Activated CD8-positive, alpha-beta memory T cell treated with anti-CD3 and anti-CD28 coated beads, Interleukin-2, amount 50 U/mL, for 24 hours (primary cell): Measurements from ENCODE around the gene FAAP100.
"Not testable (repeated sequence)": the region's sequence is repeated elsewhere in the genome, so short reads cannot be mapped to it uniquely, and the experiment has no call there.

Source experiments
- DNase-seq: peaks from one replicate; pipeline ENCODE4 v3.0.0-alpha.2; 2020; ENCODE audit errors: extremely low read depth

Gene FAAP100

DNA sequence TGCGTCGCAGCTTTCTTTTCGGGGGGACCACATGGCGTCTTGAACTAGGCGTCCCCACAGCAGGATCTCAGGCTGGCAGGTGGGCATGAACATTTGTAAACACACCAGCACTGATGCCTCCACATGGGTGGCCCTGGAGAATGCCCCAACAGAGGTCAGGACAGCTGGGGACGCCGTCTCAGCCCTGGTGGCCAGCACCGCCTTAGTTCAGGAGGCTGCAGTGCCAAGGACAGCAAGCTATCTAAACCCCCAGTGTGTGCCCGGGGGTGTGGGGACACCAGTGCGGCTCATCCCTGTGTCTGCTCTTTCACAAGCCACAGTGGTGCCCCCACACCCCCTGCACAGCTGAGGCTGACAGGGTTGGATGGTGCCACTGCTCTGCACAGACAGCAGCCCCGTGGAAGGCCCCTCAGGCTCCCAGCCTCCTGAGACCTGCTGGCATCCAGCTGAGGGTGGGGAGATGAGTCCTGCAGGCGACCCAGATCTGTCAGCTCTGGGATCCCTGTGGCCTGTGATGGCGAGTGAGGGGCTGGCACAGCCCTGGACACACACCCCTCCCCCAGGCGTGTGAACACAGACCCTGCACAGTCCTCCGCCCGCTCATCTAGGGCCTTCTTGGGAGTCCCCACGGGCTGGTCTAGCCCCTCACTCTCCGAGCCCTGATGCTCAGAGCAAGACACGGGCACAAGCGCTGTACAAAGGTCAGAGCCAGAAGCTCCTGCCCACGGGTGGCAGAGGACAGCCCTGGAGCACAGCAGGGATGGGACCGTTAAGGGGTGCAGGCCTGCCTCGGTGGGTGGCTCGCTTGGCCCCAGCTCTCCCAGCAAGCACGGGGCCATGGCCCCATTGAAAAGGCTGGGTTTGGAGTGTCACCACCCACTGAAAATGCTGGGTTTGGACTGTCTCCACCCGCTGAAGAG, 13.2 kb downstream of the FAAP100 start:
- no peak for DNase-seq

DNA sequence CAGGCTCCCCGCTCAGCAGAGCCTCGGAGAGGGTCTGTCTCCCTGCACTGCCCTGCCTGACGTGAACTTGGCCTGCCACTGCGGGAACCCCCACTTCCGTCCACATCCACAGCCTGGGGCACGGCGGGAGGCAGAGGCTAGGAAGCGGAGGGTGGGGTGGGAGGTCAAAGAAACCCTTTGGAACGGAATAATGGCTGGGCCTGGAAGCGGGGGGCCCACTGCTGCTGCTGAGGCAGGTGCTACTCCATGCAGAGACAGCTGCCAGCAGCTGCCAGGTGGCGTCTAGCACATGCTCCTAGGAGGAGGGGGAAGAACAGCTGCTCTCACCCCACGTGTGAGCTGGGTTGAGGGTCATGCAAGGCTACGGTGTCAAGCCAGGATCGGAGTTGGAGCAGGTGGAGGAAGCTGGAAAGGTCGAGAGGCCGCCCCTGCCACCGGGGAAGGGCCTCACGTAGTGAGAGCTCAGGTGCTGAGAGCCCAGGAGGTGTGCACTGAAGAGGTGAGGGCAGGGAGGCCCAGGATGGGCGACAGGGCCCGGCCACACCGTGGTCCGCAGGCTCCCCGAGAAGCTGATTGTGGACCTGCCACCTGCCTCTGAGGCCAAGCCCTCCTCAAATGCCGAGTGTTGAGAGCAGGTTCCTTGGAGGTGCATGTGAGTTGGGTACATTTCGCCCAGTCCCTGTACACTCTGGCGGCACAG, 14.1 kb downstream of the FAAP100 start:
- DNase-seq: no peak

DNA sequence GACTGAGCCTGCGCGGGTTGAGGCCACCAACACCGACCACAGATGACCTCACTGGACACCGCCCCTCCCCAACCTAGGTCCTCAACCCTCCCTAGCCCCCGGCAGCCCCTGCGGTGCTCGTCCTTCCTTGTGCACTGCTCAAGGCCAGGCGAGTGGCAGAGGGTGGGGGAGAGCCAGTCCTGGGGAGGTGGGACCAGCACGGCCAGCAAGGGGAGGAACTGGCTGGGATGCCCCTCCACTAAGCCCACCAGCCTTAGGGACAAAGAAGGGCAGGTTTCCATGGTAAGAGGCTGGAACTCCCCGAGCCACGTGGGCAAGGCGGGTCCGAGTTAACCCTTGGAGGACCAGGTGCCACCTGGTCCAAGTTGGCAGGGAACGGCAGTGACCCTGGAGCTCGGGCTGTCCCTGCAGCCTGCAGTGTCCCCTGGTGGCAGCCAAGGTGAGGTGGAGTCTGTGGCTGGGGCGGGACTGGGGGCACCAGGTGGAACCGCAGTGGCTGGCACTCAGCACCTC, 14.8 kb downstream of the FAAP100 start:
- no peak for DNase-seq

DNA sequence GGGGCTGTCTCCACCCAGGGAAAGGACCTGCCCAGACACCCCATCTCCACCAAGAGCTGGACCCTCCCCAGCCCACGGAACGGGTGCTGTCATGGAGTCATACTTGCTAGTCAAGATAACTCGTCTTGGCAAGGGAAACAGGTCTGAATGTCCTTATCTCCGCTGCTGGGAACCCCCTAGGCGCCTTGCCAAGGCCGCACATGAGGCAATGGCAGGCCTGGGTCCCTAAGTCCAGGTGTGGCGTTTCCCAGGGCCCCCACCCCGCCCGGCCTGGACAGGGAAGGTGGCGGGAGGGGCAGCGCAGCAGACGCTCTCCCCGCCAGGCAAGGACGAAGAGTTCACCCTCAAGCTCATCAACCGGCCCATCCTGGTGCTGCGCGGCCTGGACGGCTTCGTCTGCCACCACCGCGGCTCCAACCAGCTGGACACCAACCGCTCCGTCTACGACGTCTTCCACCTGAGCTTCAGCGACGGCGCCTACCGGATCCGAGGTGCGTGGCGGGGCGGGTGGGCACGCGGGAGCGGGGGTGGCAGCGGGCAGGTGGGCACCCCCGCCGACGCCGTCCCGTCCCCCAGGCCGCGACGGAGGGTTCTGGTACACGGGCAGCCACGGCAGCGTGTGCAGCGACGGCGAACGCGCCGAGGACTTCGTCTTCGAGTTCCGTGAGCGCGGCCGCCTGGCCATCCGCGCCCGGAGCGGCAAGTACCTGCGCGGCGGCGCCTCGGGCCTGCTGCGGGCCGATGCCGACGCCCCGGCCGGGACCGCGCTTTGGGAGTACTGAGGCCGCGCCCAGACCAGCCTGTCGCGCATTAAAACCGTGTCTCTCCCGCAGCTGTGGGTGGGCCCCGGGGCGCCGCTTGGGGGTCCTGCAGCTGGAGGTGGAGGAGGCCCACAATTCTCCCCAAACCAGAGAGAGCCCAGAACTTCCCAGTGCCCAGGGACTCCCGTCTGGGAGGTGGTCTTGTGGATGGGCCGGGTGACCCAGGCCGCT, 15.6 kb downstream of the FAAP100 start:
- no peak for DNase-seq

DNA sequence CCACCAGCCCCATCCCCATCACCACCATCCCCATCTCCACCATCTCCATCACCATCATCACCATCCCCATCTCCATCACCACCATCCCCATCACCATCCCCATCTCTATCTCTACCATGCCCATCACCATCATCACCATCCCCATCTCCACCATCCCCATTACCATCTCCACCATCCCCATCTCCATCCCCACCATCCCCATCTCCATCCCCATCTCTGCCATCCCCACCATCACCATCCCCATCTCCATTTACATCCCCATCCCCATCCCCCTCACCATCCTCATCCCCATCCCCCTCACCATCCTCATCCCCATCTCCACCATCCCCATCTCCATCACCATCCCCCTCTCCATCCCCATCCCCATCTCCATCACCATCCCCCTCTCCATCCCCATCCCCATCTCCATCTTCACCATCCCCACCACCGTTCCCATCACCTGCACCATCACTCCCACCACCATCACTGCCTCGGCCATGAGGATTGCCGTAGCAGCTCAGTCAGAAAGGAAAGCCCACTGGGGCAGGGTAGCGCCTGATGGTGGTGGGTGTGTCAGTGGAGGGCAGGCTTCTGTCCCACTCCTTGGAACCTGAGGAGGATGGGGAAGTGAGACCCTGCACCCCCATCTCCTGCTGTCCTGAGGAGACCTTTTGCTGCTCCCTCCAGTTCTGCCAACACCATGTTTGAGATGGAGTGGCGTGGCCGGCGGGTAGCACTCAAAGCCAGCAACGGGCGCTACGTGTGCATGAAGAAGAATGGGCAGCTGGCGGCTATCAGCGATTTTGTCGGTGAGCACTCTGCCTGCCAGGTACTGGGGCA, 16.5 kb downstream of the FAAP100 start:
- no peak for DNase-seq

DNA sequence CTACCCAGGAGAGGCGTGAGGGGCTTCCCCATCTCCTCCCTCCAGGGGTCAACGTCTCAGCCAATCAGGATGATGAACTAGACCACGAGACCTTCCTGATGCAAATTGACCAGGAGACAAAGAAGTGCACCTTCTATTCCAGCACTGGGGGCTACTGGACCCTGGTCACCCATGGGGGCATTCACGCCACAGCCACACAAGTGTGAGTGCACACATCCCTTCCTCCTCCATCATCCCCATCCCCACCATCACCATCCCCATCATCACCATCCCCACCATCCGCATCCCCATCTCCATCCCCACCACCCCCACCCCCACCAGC, 17.2 kb downstream of the FAAP100 start:
- DNase-seq: no peak

DNA sequence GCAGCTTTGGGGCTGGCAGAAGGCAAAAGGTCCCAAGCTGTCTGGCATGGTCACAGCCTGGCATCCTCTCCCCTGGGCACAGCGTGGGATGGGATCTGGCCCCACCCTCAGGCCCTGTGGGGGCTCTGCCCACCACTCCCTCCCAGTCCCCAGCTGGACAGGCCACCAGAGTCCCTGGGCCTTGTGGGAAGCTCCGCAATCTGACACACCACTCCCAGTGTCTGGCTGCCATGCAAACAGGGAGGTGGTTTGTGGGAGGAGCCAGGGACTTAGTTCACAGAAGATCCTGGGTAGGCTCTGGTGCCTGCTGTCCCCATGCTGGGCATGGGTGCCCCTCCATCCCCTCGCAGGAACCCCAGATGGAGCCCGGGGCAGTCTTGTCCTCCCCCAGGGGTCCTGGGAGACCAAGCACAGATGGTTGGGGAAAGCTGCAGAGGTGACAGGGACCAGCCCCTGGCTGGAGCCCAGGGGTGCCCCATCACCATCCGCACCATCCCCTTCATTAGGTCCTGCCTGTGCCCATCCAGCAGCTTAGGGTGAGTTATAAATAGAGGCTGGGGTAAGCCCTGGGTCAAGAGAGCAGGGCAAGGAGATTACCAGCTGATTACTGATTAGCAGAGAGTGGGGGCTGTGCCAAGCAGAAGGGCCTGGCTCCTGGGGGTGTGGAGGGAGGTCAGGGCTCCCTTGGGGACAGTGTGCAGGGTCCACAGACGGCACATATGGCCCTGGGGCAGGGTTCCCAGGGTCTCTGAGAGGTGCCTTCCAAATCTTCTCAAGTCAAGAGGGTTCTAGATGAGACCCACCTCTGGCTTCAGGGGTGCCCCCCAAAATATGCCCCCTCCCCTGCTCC, 17.8 kb downstream of the FAAP100 start:
- DNase-seq: no peak

DNA sequence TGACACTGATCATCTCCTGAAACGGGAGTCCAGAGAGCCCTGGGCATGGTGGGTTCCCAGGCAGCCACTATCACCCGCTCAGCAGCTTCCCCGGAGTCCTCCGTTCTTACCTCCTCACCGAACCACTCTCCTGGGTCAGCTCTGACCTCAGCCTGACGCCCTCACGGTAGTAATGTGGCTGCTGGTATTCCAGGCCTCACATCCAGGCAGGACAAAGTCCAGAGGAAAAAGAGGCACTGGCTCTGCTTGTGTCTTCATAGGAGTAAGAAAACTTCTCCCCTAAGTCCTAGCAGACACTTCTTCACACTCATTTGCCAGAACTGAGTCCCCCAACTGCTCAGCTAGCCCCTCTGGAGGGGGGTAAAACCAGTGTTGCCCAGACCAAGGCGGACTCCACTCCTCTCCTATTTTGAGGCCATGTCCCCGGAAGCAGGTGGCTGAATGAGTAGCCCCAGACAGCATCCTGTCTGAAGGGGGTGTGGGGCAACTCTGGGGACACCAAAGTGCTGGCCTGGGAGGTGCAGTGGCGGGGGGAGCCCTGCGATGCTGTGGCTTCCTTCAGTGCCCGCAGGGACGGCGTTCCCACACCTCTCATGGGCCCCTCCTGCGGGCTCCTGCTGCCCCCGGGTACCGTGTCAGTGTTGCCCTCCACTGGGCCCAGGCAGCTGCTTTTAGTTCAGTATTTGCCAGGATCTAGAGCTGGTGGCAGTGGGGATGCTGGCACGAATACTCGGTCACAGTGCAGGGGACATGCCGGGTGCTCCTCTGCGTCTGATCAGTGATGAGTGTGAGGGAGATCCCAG, 18.6 kb downstream of the FAAP100 start:
- no peak for DNase-seq

DNA sequence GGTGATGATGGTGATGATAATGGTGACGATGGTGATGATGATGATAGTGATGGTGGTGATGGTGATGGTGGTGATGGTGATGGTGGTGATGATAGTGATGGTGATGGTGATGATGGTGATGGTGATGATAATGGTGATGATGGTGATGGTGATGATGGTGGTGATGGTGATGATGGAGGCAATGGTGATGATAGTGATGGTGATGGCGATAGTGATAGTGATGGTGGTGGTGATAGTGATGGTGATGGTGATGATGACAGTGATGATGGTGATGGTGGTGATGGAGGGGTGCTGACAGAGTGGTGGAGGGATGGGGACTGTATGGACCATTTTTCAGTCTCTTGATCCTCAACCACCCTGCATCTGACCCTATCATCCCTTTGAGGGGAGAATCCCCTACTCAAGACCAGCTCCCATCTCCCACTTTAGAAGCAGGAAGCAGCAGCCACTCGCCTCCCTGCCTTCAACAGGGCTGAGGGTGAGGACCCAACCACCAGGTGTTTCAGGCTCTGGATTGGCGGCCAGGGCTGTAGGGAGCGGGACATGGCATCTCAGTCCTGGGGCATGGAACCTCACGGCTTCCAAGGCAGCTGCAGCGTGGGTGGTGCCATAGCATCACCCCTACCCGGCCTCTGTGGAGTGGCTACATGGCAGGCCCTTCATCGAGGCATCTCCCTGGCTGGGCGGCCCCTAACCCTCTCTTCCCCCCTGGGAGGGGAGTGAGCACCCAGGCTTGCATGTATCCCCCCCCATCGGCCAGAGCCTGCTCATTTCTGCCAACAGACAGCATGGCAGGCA, 19.5 kb downstream of the FAAP100 start:
- DNase-seq: no peak

DNA sequence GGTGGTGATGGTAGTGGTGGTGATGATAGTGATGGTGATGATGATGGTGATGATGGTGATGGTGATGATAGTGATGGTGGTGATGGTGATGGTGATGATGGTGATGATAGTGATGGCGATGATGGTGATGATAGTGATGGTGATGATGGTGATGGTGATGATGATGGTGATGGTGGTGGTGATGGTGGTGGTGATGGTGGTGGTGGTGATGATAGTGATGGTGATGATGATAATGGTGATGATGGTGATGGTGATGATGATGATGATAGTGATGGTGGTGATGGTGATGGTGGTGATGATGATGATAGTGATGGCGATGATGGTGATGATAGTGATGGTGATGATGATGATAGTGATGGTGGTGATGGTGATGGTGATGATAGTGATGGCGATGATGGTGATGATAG, 20.2 kb downstream of the FAAP100 start:
- DNase-seq: not testable (repeated sequence)

DNA sequence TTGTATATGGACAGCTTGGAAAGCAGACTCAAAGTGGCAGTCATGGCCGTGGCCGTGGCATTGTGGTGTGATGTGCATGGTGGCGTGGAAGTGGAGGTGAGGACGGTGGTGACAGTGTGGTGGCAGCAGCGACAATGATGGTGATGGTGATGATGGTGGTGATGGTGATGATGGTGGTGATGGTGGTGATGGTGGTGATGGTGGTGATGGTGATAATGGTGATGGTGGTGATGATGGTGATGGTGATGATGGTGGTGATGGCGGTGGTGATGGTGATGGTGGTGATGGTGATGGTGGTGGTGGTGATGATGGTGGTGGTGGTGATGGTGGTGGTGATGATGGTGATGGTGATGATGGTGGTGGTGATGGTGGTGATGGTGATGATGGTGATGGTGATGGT, 21.1 kb downstream of the FAAP100 start:
- DNase-seq: not testable (repeated sequence)

DNA sequence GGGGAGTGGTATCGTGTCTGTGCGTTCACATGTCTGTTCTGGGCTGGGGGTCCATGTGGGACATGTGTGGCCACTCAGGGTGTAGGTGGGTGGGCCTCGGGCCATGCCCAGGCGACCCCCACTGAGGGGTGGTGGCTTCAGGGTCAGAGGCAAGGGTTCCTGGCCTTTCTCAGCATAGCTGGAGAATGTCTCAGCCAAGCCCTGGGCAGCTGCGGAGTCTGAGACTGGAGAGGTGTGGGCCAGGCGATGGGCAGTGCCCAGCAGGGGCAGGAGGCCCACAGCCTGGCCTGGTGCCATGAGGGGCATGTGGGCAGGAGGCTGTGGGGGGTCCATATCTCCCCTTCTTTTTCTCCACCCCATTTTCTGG, 22.7 kb downstream of the FAAP100 start:
- no peak for DNase-seq

DNA sequence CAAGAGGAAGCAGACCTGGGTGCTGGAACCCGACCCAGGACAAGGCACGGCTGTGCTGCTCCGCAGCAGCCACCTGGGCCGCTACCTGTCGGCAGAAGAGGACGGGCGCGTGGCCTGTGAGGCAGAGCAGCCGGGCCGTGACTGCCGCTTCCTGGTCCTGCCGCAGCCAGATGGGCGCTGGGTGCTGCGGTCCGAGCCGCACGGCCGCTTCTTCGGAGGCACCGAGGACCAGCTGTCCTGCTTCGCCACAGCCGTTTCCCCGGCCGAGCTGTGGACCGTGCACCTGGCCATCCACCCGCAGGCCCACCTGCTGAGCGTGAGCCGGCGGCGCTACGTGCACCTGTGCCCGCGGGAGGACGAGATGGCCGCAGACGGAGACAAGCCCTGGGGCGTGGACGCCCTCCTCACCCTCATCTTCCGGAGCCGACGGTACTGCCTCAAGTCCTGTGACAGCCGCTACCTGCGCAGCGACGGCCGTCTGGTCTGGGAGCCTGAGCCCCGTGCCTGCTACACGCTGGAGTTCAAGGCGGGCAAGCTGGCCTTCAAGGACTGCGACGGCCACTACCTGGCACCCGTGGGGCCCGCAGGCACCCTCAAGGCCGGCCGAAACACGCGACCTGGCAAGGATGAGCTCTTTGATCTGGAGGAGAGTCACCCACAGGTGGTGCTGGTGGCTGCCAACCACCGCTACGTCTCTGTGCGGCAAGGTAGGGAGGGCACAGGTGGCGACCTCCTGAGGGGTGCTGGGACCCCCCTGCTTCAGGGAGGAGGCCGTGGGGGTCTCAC, 23.3 kb downstream of the FAAP100 start:
- DNase-seq: no peak

DNA sequence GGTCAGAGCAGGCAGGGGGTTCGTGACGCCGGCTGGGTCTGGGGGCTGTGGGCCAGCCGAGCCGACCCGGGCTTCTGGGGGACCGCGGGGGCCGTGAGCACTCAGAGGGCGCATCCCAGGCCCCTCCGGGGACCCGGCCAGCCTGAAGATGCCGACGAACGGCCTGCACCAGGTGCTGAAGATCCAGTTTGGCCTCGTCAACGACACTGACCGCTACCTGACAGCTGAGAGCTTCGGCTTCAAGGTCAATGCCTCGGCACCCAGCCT, 23.8 kb downstream of the FAAP100 start:
- no peak for DNase-seq

DNA sequence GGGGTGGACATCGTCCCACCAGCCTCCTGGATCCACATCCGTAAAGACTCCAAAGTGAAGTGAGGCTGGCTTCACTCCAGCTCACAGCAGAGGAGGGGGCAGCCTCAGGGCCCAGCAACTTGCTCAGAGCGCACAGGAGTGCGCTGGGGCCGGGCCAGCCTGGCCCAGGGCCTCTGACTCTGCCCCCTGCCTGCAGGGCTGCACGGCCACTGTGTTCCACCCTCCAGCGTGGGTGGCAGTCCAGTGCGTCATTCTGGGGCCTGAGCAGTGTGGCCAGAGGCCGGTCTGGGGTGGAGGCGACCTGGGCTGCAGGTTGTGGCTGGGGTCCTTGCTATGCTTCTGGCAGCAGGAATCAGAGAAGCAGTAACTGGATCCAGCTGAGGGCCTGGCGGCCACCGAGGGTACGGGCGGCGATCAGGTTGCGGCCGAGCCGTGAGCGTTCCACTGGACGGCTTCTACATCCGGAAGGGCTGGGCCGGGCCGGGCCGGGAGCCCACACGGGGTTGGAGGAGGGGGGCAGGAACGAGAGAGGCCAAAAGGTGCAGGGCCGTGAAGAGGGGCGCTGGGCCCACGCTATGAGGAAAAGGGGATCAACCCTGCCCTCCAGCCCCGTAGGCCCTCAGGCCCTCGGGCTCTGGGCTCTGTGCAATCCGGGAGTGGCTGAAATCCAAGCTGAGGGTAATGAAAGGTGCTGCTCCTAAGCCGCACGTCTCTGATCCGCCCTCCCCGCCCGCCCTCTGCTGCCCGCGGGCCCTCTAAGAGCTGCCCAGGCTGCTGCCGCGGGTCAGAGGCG, 24.4 kb downstream of the FAAP100 start, which contains the start of gene FSCN2:
Gene FSCN2, plus strand, starts transcription at position 787 of the 793 bp plus-strand sequence. CDS start 155 bp downstream, outside the sequence.
- DNase-seq: no peak

DNA sequence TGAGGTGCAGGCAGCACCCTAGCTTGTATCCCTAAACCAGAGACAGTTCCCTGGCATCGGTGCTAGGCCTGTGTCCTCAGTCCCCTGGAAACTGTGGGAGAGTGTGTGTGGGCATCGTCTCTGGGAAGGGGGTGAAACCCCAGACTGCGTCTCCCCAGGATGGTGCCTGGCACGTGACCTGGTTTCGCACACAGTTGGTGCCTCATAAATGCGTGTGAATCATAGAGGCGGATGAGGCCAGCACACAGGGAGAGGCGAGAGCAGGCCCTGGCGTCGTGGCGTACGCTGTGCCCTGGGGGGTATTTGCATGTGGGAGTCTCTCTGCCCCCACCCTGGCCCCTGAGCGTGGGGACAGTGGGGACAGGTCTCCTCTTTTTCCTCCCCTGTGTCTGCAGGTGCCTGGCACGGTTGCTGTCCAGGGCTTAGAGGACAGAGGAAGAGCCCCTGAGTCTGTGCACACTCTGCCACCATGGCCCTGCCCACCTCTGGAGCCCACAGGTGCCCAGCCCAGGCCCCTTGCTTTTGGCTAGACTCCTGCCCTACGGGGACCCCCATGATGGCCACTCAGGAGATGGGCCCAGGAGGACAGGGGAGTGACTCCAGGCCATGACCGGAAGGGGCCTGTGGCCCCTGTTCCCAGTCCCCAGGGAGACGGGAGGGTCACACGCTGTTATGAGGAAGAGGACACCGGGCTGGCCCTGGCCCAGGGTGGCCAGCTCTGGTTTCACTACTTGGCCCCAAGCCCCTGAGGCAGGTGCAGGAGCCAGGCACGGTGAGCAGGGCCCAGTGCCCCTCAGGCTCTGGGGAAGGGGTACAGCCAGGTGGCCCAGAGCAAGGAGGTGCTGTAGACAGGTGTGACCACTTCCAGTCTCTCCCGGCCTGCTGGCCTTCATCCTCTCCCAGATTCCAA, 25.2 kb downstream of the FAAP100 start:
- DNase-seq: no peak
